Adrenal gland (tissue), 5 donors: ENCODE measurements around the gene KIAA0513.

Experiments used
- POLR2A ChIP-seq, 2 donors: fragments of 450-650 bp; IDR thresholded peaks; one replicate each; pipeline ENCODE4 v1.6.1; 2017; ENCODE audit warnings: antibody characterized with exemption in 2 of 2, mild to moderate bottlenecking in 2 of 2, moderate library complexity in 1 of 2
- TF ChIP-seq, protein P1 (sequence below), 6 experiments: fragments of 450-650 bp in 4 of 6; fragments of 200-600 bp in 2 of 6; sonication (generic) in 1 of 6; IDR thresholded peaks; 1 replicate in 5 of 6; 2 replicates in 1 of 6; pipeline versions ENCODE4 v1.5.1 to v1.8.0; 2016 to 2021; ENCODE audit warnings: antibody characterized with exemption in 6 of 6, mild to moderate bottlenecking in 2 of 6, moderate library complexity in 1 of 6
- donor health status: DM: no; HTN: no; CAD: no.

DNA sequence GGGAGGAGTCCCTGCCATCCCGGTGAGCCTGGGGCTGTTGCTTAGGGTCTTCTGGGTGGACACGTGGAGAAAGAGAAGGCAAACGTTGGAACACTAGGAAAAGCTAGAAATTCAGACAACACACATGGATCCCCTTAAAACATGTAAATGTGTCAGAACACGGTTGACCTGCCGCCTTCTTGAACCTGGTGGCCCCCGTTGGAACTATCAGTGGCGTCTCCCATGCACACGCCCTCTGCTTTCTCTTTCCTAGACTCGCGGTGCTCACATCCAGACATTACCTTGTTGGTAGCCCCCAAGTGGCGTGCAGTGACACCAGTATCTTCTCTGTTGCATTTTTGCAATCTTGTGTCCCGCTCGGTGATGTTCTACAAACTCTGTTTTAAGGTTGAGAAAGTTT lies 66.1 kb downstream of the KIAA0513 start:
- TF ChIP-seq POLR2A (IDR thresholded peaks at IDR 0.05): no peak
- TF ChIP-seq, protein P1, sequence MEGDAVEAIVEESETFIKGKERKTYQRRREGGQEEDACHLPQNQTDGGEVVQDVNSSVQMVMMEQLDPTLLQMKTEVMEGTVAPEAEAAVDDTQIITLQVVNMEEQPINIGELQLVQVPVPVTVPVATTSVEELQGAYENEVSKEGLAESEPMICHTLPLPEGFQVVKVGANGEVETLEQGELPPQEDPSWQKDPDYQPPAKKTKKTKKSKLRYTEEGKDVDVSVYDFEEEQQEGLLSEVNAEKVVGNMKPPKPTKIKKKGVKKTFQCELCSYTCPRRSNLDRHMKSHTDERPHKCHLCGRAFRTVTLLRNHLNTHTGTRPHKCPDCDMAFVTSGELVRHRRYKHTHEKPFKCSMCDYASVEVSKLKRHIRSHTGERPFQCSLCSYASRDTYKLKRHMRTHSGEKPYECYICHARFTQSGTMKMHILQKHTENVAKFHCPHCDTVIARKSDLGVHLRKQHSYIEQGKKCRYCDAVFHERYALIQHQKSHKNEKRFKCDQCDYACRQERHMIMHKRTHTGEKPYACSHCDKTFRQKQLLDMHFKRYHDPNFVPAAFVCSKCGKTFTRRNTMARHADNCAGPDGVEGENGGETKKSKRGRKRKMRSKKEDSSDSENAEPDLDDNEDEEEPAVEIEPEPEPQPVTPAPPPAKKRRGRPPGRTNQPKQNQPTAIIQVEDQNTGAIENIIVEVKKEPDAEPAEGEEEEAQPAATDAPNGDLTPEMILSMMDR (IDR thresholded peaks at IDR 0.05): no peak
